IMR-90 (cell line): ENCODE results near the gene PTPRK. TPM values are rescaled to one million over a fixed set of nuclear protein-coding genes. Genes with fewer than 3 reads are reported as not detected.

Source experiments
- ATAC-seq: fragments of 200-7000 bp; cut with Tn5 transposase; 2 replicates; pipeline ENCODE4 v1.9.1; 2020; ENCODE audit warnings: low read depth, mild to moderate bottlenecking, moderate library complexity
- BruUV-seq: library from RNA; stranded (reverse); fragments of 400-500 nt; replicated peaks from 2 replicates; lab custom pipeline; 2021; lab: Mats Ljungman, UMichigan
- CTCF ChIA-PET: fragments of 300-600 bp; formaldehyde crosslinking; extraction: SDS; loops from one replicate; lab custom pipeline; 2021; ENCODE audit warnings: antibody characterized with exemption; lab: Yijun Ruan, JAX
- POLR2A ChIA-PET: fragments of 300-600 bp; sonication (Branson Sonifier 250); formaldehyde crosslinking; loops from one replicate; lab custom pipeline; 2022; ENCODE audit warnings: antibody characterized with exemption; ENCODE audit not compliant: unreplicated experiment; lab: Charles Lee
- DNase-seq: peaks from one replicate; pipeline ENCODE4 v3.0.0; 2013
- H2AFZ ChIP-seq: replicated peaks from 2 replicates; pipeline ENCODE3; 2013; ENCODE audit warnings: low read length, mild to moderate bottlenecking; ENCODE audit not compliant: poor library complexity
- H2AK5ac ChIP-seq: 2 replicates; pipeline ENCODE4 v1.6.1; 2013; ENCODE audit warnings: low read depth, low read length, inconsistent platforms
- H2AK9ac ChIP-seq: replicated peaks from 2 replicates; pipeline ENCODE3; 2013; ENCODE audit warnings: mild to moderate bottlenecking, low read depth, low read length, moderate library complexity; ENCODE audit not compliant: poor library complexity
- H2BK120ac ChIP-seq: 2 replicates; pipeline ENCODE4 v1.6.1; 2013; ENCODE audit warnings: low read depth, low read length, inconsistent platforms
- H2BK15ac ChIP-seq: 3 replicates; pipeline ENCODE4 v1.6.1; 2013; ENCODE audit warnings: low read depth, low read length, inconsistent platforms
- H2BK20ac ChIP-seq: 2 replicates; pipeline ENCODE4 v1.6.1; 2013; ENCODE audit warnings: low read depth, mild to moderate bottlenecking, inconsistent platforms, low read length, moderate library complexity
- H2BK5ac ChIP-seq: 2 replicates; pipeline ENCODE4 v1.6.1; 2013; ENCODE audit warnings: mild to moderate bottlenecking, low read depth, low read length, inconsistent platforms; ENCODE audit not compliant: poor library complexity, severe bottlenecking
- H3K14ac ChIP-seq: replicated peaks from 2 replicates; pipeline ENCODE4 v1.6.1; 2013; ENCODE audit warnings: low read depth, low read length, inconsistent platforms
- H3K18ac ChIP-seq: 2 replicates; pipeline ENCODE4 v1.6.1; 2013; ENCODE audit warnings: low read depth, low read length, control low read depth
- H3K23ac ChIP-seq: 2 replicates; pipeline ENCODE4 v1.6.1; 2013; ENCODE audit warnings: low read depth, low read length, inconsistent platforms
- H3K27ac ChIP-seq: 2 replicates; pipeline ENCODE4 v1.5.1; 2013; ENCODE audit warnings: mild to moderate bottlenecking, control low read depth, low read length; ENCODE audit not compliant: insufficient read depth
- H3K27me3 ChIP-seq: 2 replicates; pipeline ENCODE4 v1.6.1; 2013; ENCODE audit warnings: low read length; ENCODE audit not compliant: control insufficient read depth, insufficient read depth
- H3K36me3 ChIP-seq: 2 replicates; pipeline ENCODE4 v1.6.1; 2013; ENCODE audit warnings: low read length, mixed read lengths; ENCODE audit not compliant: control insufficient read depth, insufficient read depth
- H3K4ac ChIP-seq: 2 replicates; pipeline ENCODE4 v1.6.1; 2013; ENCODE audit warnings: low read depth, low read length, inconsistent platforms
- H3K4me1 ChIP-seq: 2 replicates; pipeline ENCODE4 v1.6.1; 2013; ENCODE audit warnings: low read length, mixed read lengths; ENCODE audit not compliant: control insufficient read depth, insufficient read depth
- H3K4me2 ChIP-seq: 2 replicates; pipeline ENCODE4 v1.6.1; 2013; ENCODE audit warnings: low read depth, mild to moderate bottlenecking, control low read depth, low read length, moderate library complexity
- H3K4me3 ChIP-seq: 2 replicates; pipeline ENCODE4 v1.5.1; 2013; ENCODE audit warnings: low read depth, mild to moderate bottlenecking, control low read depth, low read length, moderate library complexity; ENCODE audit not compliant: insufficient read depth
- H3K56ac ChIP-seq: 2 replicates; pipeline ENCODE4 v1.6.1; 2013; ENCODE audit warnings: low read length, inconsistent platforms; ENCODE audit not compliant: insufficient read depth; ENCODE audit errors: extremely low read depth
- H3K79me1 ChIP-seq, 2 experiments: 2 replicates each; pipeline ENCODE4 v1.6.1; 2013; ENCODE audit warnings: low read length in 2 of 2, inconsistent platforms in 1 of 2, low read depth in 1 of 2
- H3K9ac ChIP-seq: 2 replicates; pipeline ENCODE4 v1.6.1; 2013; ENCODE audit warnings: low read depth, low read length, control low read depth
- H3K9me1 ChIP-seq: 2 replicates; pipeline ENCODE4 v1.6.1; 2013; ENCODE audit warnings: low read length, inconsistent platforms; ENCODE audit not compliant: insufficient read depth
- H3K9me3 ChIP-seq: 2 replicates; pipeline ENCODE4 v1.6.1; 2013; ENCODE audit warnings: low read length; ENCODE audit not compliant: control insufficient read depth, insufficient read depth
- H4K20me1 ChIP-seq: 2 replicates; pipeline ENCODE4 v1.6.1; 2013; ENCODE audit warnings: low read length, inconsistent platforms; ENCODE audit not compliant: insufficient read depth
- H4K5ac ChIP-seq: 2 replicates; pipeline ENCODE4 v1.6.1; 2013; ENCODE audit warnings: mild to moderate bottlenecking, low read depth, low read length, control low read depth
- H4K8ac ChIP-seq, 2 experiments: 2 replicates each; pipeline ENCODE4 v1.6.1; 2013; ENCODE audit warnings: low read depth in 2 of 2, low read length in 2 of 2, control low read depth in 1 of 2, inconsistent platforms in 1 of 2
- H4K91ac ChIP-seq: 2 replicates; pipeline ENCODE4 v1.6.1; 2013; ENCODE audit warnings: low read depth, low read length, inconsistent platforms; ENCODE audit not compliant: insufficient read depth
- FOS ChIP-seq: fragments of 150-350 bp; IDR thresholded peaks from 2 replicates; pipeline ENCODE4 v1.6.1; 2016; ENCODE audit warnings: low read depth, low read length
- MAFK ChIP-seq: IDR thresholded peaks from 2 replicates; pipeline ENCODE4 v1.6.1; 2012; ENCODE audit warnings: low read depth, low read length, improper control_type of control experiment
- MAZ ChIP-seq: IDR thresholded peaks from 2 replicates; pipeline ENCODE4 v1.6.1; 2012; ENCODE audit warnings: low read depth, mild to moderate bottlenecking, low read length, improper control_type of control experiment, moderate library complexity, borderline replicate concordance
- MXI1 ChIP-seq: IDR thresholded peaks from 2 replicates; pipeline ENCODE4 v1.6.1; 2012; ENCODE audit warnings: low read depth, mild to moderate bottlenecking, low read length, moderate library complexity, borderline replicate concordance
- RCOR1 ChIP-seq: IDR thresholded peaks from 2 replicates; pipeline ENCODE4 v1.6.1; 2012; ENCODE audit warnings: mild to moderate bottlenecking, low read length, improper control_type of control experiment; ENCODE audit not compliant: insufficient replicate concordance
- WGBS, 2 experiments: methylation state at CpG; one replicate each; pipeline versions ENCODE4 v1.1.5 to v1.1.7; 2013; ENCODE audit warnings: missing lambda C conversion rate in 2 of 2; ENCODE audit not compliant: insufficient read length in 1 of 2; ENCODE audit errors: extremely low coverage in 2 of 2; 5-methylcytosine and 5-hydroxymethylcytosine counted together
- dilution Hi-C: fragments of 300-500 bp; cut with HindIII; formaldehyde crosslinking; loops from one replicate; pipeline ENCODE4 v1.14.3; 2018; ENCODE audit warnings: low sequenced_read_pairs; ENCODE audit not compliant: unreplicated experiment
- in situ Hi-C: fragments of 300-500 bp; cut with MboI; formaldehyde crosslinking; loops from 3 replicates; pipeline ENCODE4 v1.14.3; 2019; ENCODE audit warnings: low sequenced_read_pairs, inconsistent platforms, mixed read lengths
- intact Hi-C: fragments of 100-400 bp; cut with micrococcal nuclease; formaldehyde crosslinking; loops from 2 replicates; pipeline ENCODE4 v1.10.0; 2022
- polyA plus RNA-seq, 3 experiments: library from polyadenylated mRNA; depleted of rRNA; stranded (reverse); fragments of >200 nt; gene quantifications; 2 replicates each; pipeline ENCODE4 v1.2.3, GENCODE V29; 2012; ENCODE audit warnings: low replicate concordance in 1 of 3
- total RNA-seq: library from RNA; depleted of rRNA; stranded (reverse); fragments of >200 nt; gene quantifications from 2 replicates; pipeline ENCODE4 v1.2.3, GENCODE V29; 2012
- TF ChIP-seq, protein P1 (sequence below): fragments of 150-350 bp; IDR thresholded peaks from 2 replicates; pipeline ENCODE4 v1.6.1; 2017; ENCODE audit warnings: mild to moderate bottlenecking, antibody characterized with exemption, low read length, low read depth

PTPRK gene
- total and polyA plus RNA-seq, 2 of the 4 experiments (the other 2 are of a cell fraction): 18.0 to 80.8 TPM

DNA sequence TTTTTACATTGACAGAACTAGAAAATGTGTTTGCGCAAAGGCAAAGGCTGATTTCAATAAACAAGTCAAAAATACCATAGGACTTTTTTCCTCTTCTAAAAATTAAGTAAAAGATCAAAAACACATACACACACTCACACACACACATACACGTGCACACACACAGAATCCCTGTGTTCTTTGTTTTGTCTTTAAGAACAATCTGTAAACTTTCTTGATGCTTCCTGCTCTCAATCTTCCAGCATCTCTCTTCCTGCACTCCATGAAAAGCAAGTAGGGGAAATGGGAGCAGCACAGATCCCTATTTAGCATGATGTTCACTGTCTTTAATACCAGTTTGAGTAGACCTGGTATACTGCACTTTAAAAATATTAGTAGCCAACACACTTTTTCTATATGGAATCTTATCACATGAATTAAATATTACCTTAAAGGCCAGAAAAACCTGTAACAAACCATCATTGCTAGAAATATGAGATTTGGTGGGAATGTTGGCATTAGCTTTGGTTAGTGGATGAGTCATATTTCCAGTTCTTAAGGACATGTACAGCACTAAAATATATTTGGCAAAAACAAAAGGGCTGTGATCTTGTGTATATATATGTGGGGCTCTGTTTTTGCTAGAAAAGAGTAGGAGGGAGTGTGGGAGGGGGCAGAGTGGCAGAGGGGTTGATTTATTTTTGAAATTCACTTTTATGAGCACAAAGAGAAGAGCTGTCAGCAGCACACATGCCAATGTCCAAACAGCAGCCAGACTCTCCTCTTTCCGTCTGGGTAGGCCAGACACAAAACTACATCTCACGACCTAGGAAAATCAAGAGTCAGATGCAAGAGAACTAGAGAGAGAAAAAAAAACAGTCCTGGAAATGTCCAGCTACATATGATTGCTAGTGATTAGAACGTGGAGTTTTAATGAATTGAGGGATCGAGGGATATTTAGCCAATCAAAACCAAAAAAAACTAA is 4.6 kb downstream of the PTPRK start:
- no peak overlapping the region for H2AFZ ChIP-seq
- POLR2A ChIA-PET: interaction anchor here (0.6 kb wide), 1 partner anchor 857 kb away, joined by 8 read pairs; no protein-coding TSS in a partner anchor

More for the DNA sequence above, 4.6 kb downstream of the PTPRK start:
- Histone ChIP-seq H3K27me3 (no peaks in the 10 kb centered on the region), H3K36me3 (no peaks in the 10 kb centered on the region), H3K4me2 (peak overlapping the region; percentile 76), H3K9me3 (no peaks in the 10 kb centered on the region), H3K18ac (no peak overlapping the region; the same call in 1 of the 2 replicates), H3K79me1 (peaks cover 11 to 52% of the 10 kb centered on the region in 2 experiments), H2BK120ac (peak overlapping the region; percentile 23; the same call in 1 of the 2 replicates), H3K27ac (no peak overlapping the region), H4K5ac (no peak overlapping the region), H3K14ac (no peak overlapping the region), H2BK15ac (0 out of 3 replicates have a peak overlapping the region, but pooled peaks have one; percentile 36), H4K20me1 (peaks cover 46% of the 10 kb centered on the region; the same call in 1 of the 2 replicates), H3K4me3 (no peak overlapping the region), H2BK20ac (no peak overlapping the region), H2BK5ac (peak overlapping the region; percentile 53), H2AK9ac (no peak overlapping the region), H4K8ac (peak overlapping the region in 1 of 2 experiments; percentile 12; a peak in 1 of 4 replicates), H3K23ac (peak overlapping the region; percentile 7; the same call in 1 of the 2 replicates), H2AK5ac (peak overlapping the region; percentile 16; the same call in 1 of the 2 replicates), H3K4ac (peak overlapping the region; percentile 18; the same call in 1 of the 2 replicates), H3K4me1 (peaks cover 13% of the 10 kb centered on the region), H3K56ac (0 out of 2 replicates have a peak overlapping the region, but pooled peaks have one; percentile 7), H3K9ac (no peak overlapping the region), H3K9me1 (peaks cover 5% of the 10 kb centered on the region; the same call in 1 of the 2 replicates), H4K91ac (no peak overlapping the region; the same call in 1 of the 2 replicates)
- in situ Hi-C loops (loop anchor here (10.0 kb wide), 1 partner anchor 781 kb away; no protein-coding TSS in a partner anchor), dilution Hi-C loops (no loop called here), intact Hi-C loops (loop anchor here (5.0 to 10.0 kb wide), 4 partner anchors 179 to 441 kb away; no protein-coding TSS in a partner anchor)
- CTCF ChIA-PET: interaction anchor here (0.6 to 1.1 kb wide), 8 partner anchors 10 to 775 kb away, joined by 3 to 4 read pairs (median 3); no protein-coding TSS in a partner anchor
- no CpG with 5 or more reads among the region's 6 CpGs for WGBS, 2 experiments
- BruUV-seq: no TSS peak
- no peak for ATAC-seq
- peak; percentile 68 for DNase-seq
- TF ChIP-seq, protein P1, sequence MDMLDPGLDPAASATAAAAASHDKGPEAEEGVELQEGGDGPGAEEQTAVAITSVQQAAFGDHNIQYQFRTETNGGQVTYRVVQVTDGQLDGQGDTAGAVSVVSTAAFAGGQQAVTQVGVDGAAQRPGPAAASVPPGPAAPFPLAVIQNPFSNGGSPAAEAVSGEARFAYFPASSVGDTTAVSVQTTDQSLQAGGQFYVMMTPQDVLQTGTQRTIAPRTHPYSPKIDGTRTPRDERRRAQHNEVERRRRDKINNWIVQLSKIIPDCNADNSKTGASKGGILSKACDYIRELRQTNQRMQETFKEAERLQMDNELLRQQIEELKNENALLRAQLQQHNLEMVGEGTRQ: no peak
- TF ChIP-seq FOS (peak; percentile 42; the same call in 1 of the 2 replicates), MAFK (no peak), RCOR1 (no peak), MXI1 (no peak), MAZ (no peak)
